ENCODE measurements around the gene GRIA4. TPM values are rescaled to one million over a fixed set of nuclear protein-coding genes. Genes with fewer than 3 reads are reported as not detected.

The GRIA4 gene
- total RNA-seq, 5 donors from 2014 or later (not counting 1 experiment from before 2014, with no cell fraction given), result 0.09 TPM; not detected in 4

DNA sequence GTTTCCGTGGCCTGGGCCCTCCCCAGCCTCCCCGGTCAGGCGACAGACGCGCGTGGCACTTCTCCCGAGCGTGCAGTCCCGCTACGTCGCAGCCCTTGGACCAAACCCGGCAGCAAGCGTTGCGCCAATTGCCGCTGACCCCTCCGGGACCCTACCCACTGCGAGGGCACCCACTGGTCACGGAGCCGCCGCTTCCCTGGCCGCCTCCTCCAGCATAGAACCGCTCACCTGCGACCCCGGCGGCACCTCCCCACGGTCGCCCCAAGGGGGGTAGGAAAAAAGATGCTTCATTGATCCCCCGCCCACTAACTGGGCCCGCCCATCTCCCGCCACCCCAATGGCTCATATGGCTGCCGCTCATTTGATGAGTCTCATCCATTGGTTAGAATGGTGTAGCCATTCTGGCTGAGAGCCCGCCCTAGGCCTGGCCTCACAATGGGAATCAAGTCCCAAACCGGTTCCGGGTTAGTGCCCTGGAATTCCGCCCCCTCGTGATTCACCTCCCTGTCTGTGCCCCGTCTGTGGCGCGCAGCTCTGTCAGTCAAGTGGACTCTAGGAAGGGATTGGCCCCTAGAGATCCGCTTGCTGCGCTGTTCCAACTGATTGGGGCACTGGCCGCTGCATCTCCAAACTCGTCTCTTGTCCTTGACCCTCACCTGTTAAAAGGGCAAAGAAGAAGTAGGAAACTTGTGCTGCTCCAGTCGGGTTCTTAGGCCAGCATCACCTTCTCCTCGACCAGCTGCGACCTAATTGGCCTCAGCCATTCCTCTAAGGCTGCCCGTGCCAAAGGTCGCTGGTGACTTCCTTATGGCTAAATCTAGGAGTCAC lies 412.3 kb downstream of the GRIA4 start, which contains the start of gene MSANTD4:
MSANTD4 (minus strand) TSS at position 274 of the 828 bp plus-strand sequence. CDS start 11,323 bp downstream, outside the sequence.
- WGBS (ENCODE audit: insufficient coverage), result under 1% methylated on average over 34 of the region's 48 CpGs
- peaks cover 16% of the 10 kb centered on the region for H3K36me3 Mint-ChIP-seq
- CTCF ChIA-PET, result no interaction called here

GRCh38 chr11:106022795-106023275 lies 413.0 kb downstream of the GRIA4 start:
- Histone ChIP-seq H3K36me3 (ENCODE audit: control insufficient read depth in 2 of 2, extremely low read depth in 1 of 2, insufficient read depth in 1 of 2, low read length in 1 of 2) (no peaks in the 10 kb centered on the region), H3K9me3 (no peaks in the 10 kb centered on the region), H3K4me1 (ENCODE audit: control insufficient read depth in 1 of 2, extremely low read depth in 1 of 2, insufficient read depth in 2 of 2, low read length in 2 of 2) (peaks cover 10 to 12% of the 10 kb centered on the region in 2 experiments), H3K27ac (ENCODE audit: low read length) (peak overlapping the region; percentile 72), H3K27me3 (replicated peaks in 1 of 2; ENCODE audit: control insufficient read depth in 2 of 2, extremely low read depth in 1 of 2, insufficient read depth in 2 of 2, low read length in 1 of 2) (peaks cover 0 to 2% of the 10 kb centered on the region in 2 experiments), H3K4me3 (ENCODE audit: control insufficient read depth in 1 of 2, extremely low read depth in 1 of 2, low read length in 1 of 2) (peak overlapping the region; percentile 90 to 92)
- H3K36me3 Mint-ChIP-seq, result peaks cover 16% of the 10 kb centered on the region
- ChIA-PET POLR2A (no interaction called here), CTCF (interaction anchor here in 1 of 2 donors (0.6 kb wide), 1 partner anchor 53 kb away, joined by 3 read pairs; no protein-coding TSS in a partner anchor)
- H3K27ac Mint-ChIP-seq, result peak overlapping the region; percentile 89 to 91
- ATAC-seq (replicated peaks in 1 of 4), result no peak
- DNase-seq, result no peak
- peaks cover 45 to 49% (median 48%) of the 10 kb centered on the region in 3 donors for H3K4me1 Mint-ChIP-seq
- H3K9me3 Mint-ChIP-seq, result peaks cover 4 to 13% (median 7%) of the 10 kb centered on the region in 3 donors
- peaks cover 3 to 8% of the 10 kb centered on the region in 2 donors for H3K27me3 Mint-ChIP-seq
- 97% methylated on average over 7 of the region's 7 CpGs for WGBS (ENCODE audit: insufficient coverage)
- H3K4me3 Mint-ChIP-seq, result peak overlapping the region; percentile 85 to 97 (median 95)

More for the DNA sequence above, 412.3 kb downstream of the GRIA4 start, which contains the start of gene MSANTD4:
- H3K4me3 Mint-ChIP-seq, result peak within 1 kb of the TSS; percentile 85 to 97 (median 95)
- H3K27ac Mint-ChIP-seq, result peak within 1 kb of the TSS; percentile 89 to 91
- no peaks in the 10 kb centered on the region for H3K36me3 ChIP-seq (ENCODE audit: control insufficient read depth in 2 of 2, extremely low read depth in 1 of 2, insufficient read depth in 1 of 2, low read length in 1 of 2)
- peaks cover 10 to 12% of the 10 kb centered on the region in 2 experiments for H3K4me1 ChIP-seq (ENCODE audit: control insufficient read depth in 1 of 2, extremely low read depth in 1 of 2, insufficient read depth in 2 of 2, low read length in 2 of 2)
- DNase-seq (peak; percentile 91 to 98 (median 96)), ATAC-seq (replicated peaks in 1 of 4) (peak; percentile 95 to 97 (median 97))
- H3K9me3 ChIP-seq, result no peaks in the 10 kb centered on the region
- POLR2A ChIA-PET, result no interaction called here
- H3K27ac ChIP-seq (ENCODE audit: low read length), result peak within 1 kb of the TSS; percentile 72
- H3K27me3 Mint-ChIP-seq, result peaks cover 2 to 3% of the 10 kb centered on the region in 2 donors
- H3K27me3 ChIP-seq (replicated peaks in 1 of 2; ENCODE audit: control insufficient read depth in 2 of 2, extremely low read depth in 1 of 2, insufficient read depth in 2 of 2, low read length in 1 of 2), result peaks cover 0 to 2% of the 10 kb centered on the region in 2 experiments
- peaks cover 45 to 51% (median 50%) of the 10 kb centered on the region in 3 donors for H3K4me1 Mint-ChIP-seq
- H3K9me3 Mint-ChIP-seq, result peaks cover 2 to 9% (median 3%) of the 10 kb centered on the region in 3 donors
- peak within 1 kb of the TSS; percentile 90 to 92 for H3K4me3 ChIP-seq (ENCODE audit: control insufficient read depth in 1 of 2, extremely low read depth in 1 of 2, low read length in 1 of 2)

DNA sequence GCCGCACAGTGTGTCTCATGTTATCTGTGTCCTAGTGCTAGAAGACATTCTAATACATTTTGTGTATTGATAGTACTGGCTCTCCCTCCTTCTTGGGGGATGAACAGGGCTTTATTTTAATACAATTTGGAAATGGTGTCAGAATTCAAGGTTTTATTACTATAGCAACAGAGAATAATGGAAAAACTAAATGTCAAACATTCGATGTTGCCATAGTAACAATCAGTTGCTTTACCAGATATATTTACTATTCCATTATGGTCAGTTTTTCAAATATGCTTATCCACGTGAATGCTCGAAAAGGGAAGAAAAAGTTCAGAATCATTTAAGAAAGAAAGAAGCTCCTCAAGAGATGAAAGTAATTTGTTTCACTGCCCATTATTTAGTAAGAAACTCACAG lies 420.7 kb downstream of the GRIA4 start:
- Histone ChIP-seq H3K4me3 (ENCODE audit: control insufficient read depth in 1 of 2, extremely low read depth in 1 of 2, low read length in 1 of 2) (no peak overlapping the region), H3K27me3 (replicated peaks in 1 of 2; ENCODE audit: control insufficient read depth in 2 of 2, extremely low read depth in 1 of 2, insufficient read depth in 2 of 2, low read length in 1 of 2) (peaks cover 0 to 2% of the 10 kb centered on the region in 2 experiments), H3K4me1 (ENCODE audit: control insufficient read depth in 1 of 2, extremely low read depth in 1 of 2, insufficient read depth in 2 of 2, low read length in 2 of 2) (no peaks in the 10 kb centered on the region), H3K36me3 (ENCODE audit: control insufficient read depth in 2 of 2, extremely low read depth in 1 of 2, insufficient read depth in 1 of 2, low read length in 1 of 2) (no peaks in the 10 kb centered on the region), H3K9me3 (no peaks in the 10 kb centered on the region), H3K27ac (ENCODE audit: low read length) (no peak overlapping the region)
- POLR2A ChIA-PET, result no interaction called here
- DNase-seq (no peak), ATAC-seq (replicated peaks in 1 of 4) (no peak)
- WGBS (ENCODE audit: insufficient coverage), result no CpG with 5 or more reads among the region's 4 CpGs
- H3K36me3 Mint-ChIP-seq, result no peaks in the 10 kb centered on the region
- H3K9me3 Mint-ChIP-seq, result peaks cover 6 to 19% (median 7%) of the 10 kb centered on the region in 3 donors
- no peak overlapping the region for H3K4me3 Mint-ChIP-seq
- peaks cover 32 to 46% of the 10 kb centered on the region in 2 donors for H3K27me3 Mint-ChIP-seq
- CTCF ChIA-PET, result no interaction called here
- no peaks in the 10 kb centered on the region for H3K4me1 Mint-ChIP-seq
- no peak overlapping the region for H3K27ac Mint-ChIP-seq

GRCh38 chr11:106031202-106031810 lies 421.4 kb downstream of the GRIA4 start:
- peaks cover 37 to 53% of the 10 kb centered on the region in 2 donors for H3K27me3 Mint-ChIP-seq
- Histone ChIP-seq H3K27ac (ENCODE audit: low read length) (no peak overlapping the region), H3K4me3 (ENCODE audit: control insufficient read depth in 1 of 2, extremely low read depth in 1 of 2, low read length in 1 of 2) (no peak overlapping the region), H3K9me3 (no peaks in the 10 kb centered on the region), H3K4me1 (ENCODE audit: control insufficient read depth in 1 of 2, extremely low read depth in 1 of 2, insufficient read depth in 2 of 2, low read length in 2 of 2) (no peaks in the 10 kb centered on the region), H3K27me3 (replicated peaks in 1 of 2; ENCODE audit: control insufficient read depth in 2 of 2, extremely low read depth in 1 of 2, insufficient read depth in 2 of 2, low read length in 1 of 2) (no peaks in the 10 kb centered on the region), H3K36me3 (ENCODE audit: control insufficient read depth in 2 of 2, extremely low read depth in 1 of 2, insufficient read depth in 1 of 2, low read length in 1 of 2) (no peaks in the 10 kb centered on the region)
- H3K4me1 Mint-ChIP-seq, result no peaks in the 10 kb centered on the region
- H3K4me3 Mint-ChIP-seq, result no peak overlapping the region
- no peak overlapping the region for H3K27ac Mint-ChIP-seq
- ATAC-seq (replicated peaks in 1 of 4) (no peak), DNase-seq (no peak)
- 25% methylated on average over 1 of the region's 2 CpGs for WGBS (ENCODE audit: insufficient coverage)
- H3K9me3 Mint-ChIP-seq, result peaks cover 6 to 15% (median 7%) of the 10 kb centered on the region in 3 donors
- ChIA-PET POLR2A (no interaction called here), CTCF (no interaction called here)
- H3K36me3 Mint-ChIP-seq, result no peaks in the 10 kb centered on the region
